ENCODE results near the gene PDIA5. TPM values are rescaled to one million over a fixed set of nuclear protein-coding genes. Genes with fewer than 3 reads are reported as not detected.

PDIA5 gene
- total RNA-seq, 4 donors from 2014 or later: 34.0 to 52.4 (median 44.6) TPM

- intact Hi-C loops (cut with DNase I): no loop called here
- Histone ChIP-seq H3K36me3 (no peaks in the 10 kb centered on the region), H3K4me3 (replicated peaks in 1 of 3) (no peak overlapping the region), H3K27me3 (no peaks in the 10 kb centered on the region), H3K9me3 (no peaks in the 10 kb centered on the region), H3K4me1 (peaks cover 17 to 20% of the 10 kb centered on the region in 2 donors), H3K27ac (no peak overlapping the region)
- TF ChIP-seq, protein P1, sequence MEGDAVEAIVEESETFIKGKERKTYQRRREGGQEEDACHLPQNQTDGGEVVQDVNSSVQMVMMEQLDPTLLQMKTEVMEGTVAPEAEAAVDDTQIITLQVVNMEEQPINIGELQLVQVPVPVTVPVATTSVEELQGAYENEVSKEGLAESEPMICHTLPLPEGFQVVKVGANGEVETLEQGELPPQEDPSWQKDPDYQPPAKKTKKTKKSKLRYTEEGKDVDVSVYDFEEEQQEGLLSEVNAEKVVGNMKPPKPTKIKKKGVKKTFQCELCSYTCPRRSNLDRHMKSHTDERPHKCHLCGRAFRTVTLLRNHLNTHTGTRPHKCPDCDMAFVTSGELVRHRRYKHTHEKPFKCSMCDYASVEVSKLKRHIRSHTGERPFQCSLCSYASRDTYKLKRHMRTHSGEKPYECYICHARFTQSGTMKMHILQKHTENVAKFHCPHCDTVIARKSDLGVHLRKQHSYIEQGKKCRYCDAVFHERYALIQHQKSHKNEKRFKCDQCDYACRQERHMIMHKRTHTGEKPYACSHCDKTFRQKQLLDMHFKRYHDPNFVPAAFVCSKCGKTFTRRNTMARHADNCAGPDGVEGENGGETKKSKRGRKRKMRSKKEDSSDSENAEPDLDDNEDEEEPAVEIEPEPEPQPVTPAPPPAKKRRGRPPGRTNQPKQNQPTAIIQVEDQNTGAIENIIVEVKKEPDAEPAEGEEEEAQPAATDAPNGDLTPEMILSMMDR (IDR thresholded peaks at IDR 0.05): no peak
- no peak for TF ChIP-seq POLR2A (IDR thresholded peaks at IDR 0.05)
- WGBS, 2 donors: 44 to 67% methylated on average over 1 of the region's 1 CpG
- no peak for DNase-seq
Observed at GRCh38 chr3:123064914-123065313, 1.9 kb upstream of the PDIA5 start.

GRCh38 chr3:123066599-123066895, 278 bp upstream of the PDIA5 start:
- H3K4me3 ChIP-seq (replicated peaks in 1 of 3): peak overlapping the region in 2 of 3 donors; percentile 54 to 84
- peaks cover 24 to 32% of the 10 kb centered on the region in 2 donors for H3K4me1 ChIP-seq
- H3K27ac ChIP-seq: peak overlapping the region in 1 of 3 donors; percentile 79
- no peak for DNase-seq
- no peaks in the 10 kb centered on the region for H3K9me3 ChIP-seq
- no peaks in the 10 kb centered on the region for H3K36me3 ChIP-seq
- intact Hi-C loops (cut with DNase I): no loop called here
- TF ChIP-seq, protein P1 (IDR thresholded peaks at IDR 0.05): no peak
- TF ChIP-seq POLR2A (IDR thresholded peaks at IDR 0.05): no peak
- WGBS, 2 donors: 11 to 19% methylated on average over 6 of the region's 6 CpGs
- H3K27me3 ChIP-seq: no peaks in the 10 kb centered on the region

- no peaks in the 10 kb centered on the region for H3K27me3 ChIP-seq
- intact Hi-C loops (cut with DNase I): no loop called here
- WGBS, 2 donors: 24 to 39% methylated on average over 19 to 24 of the region's 24 CpGs
- H3K27ac ChIP-seq: peak overlapping the region in 2 of 3 donors; percentile 53 to 79
- no peak for DNase-seq
- no peak for TF ChIP-seq POLR2A (IDR thresholded peaks at IDR 0.05)
- TF ChIP-seq, protein P1 (IDR thresholded peaks at IDR 0.05): no peak
- H3K36me3 ChIP-seq: no peaks in the 10 kb centered on the region
- H3K9me3 ChIP-seq: no peaks in the 10 kb centered on the region
- H3K4me1 ChIP-seq: peaks cover 30 to 43% of the 10 kb centered on the region in 2 donors
- peak overlapping the region; percentile 31 to 84 (median 54) for H3K4me3 ChIP-seq (replicated peaks in 1 of 3)
Observed at GRCh38 chr3:123067689-123068600, 1.1 kb downstream of the PDIA5 start.

DNA sequence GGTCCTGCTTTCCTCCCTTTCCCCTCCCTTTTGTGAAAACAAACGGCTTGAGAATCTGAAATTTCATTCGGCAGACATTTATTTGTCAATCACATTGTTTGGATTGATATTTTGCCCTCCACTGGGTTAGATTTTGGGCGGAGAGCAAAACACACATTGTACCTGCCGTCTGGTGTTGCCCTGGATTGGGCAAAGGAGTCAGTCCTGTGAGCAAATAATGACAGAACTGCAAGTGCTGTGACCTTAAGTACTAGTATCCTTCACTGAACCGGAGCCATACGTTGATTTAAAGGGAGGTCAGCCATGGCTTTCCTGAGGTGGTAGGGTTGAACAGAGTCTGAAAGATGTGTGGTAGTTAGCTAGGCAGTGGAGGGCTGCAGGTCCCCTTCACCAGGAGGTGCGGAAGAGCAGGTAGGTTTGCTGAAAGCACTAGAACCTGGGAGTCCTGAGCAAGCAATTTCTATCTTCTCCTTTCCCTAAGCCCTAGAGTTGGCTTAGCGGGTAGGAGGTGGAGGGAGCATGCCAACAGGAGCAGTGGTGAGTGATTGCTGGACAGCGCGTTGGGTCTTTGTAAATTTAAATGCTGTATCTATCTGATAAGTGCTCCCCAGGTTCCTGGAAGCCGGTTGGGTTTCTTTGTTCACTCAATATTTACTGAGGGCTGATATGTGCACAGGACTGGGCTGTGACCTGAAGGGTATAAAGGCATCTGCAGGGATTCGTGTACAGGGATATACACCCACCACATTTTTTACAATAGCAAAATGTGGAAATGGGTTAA, 2.0 kb downstream of the PDIA5 start:
- peak overlapping the region in 1 of 3 donors; percentile 36 for H3K27ac ChIP-seq
- peak overlapping the region in 1 of 3 donors; percentile 84 for H3K4me3 ChIP-seq (replicated peaks in 1 of 3)
- H3K4me1 ChIP-seq: peaks cover 30 to 43% of the 10 kb centered on the region in 2 donors
- no peaks in the 10 kb centered on the region for H3K9me3 ChIP-seq
- 59 to 74% methylated on average over 12 of the region's 12 CpGs for WGBS, 2 donors
- no peak for TF ChIP-seq POLR2A (IDR thresholded peaks at IDR 0.05)
- TF ChIP-seq, protein P1 (IDR thresholded peaks at IDR 0.05): no peak
- intact Hi-C loops (cut with DNase I): no loop called here
- H3K27me3 ChIP-seq: no peaks in the 10 kb centered on the region
- H3K36me3 ChIP-seq: no peaks in the 10 kb centered on the region
- no peak for DNase-seq
